HUDEP-2 (cell line): ENCODE data around the gene NTS.
A peak's percentile ranks its signal among the peaks of the same experiment; 100 is the strongest.

ENCODE experiments used
- DNase-seq, 76 experiments: peaks; one replicate each; lab custom pipeline; 2025; ENCODE audit not compliant: unreplicated experiment in 76 of 76; lab: John Stamatoyannopoulos, UW

The NTS gene, protein sequence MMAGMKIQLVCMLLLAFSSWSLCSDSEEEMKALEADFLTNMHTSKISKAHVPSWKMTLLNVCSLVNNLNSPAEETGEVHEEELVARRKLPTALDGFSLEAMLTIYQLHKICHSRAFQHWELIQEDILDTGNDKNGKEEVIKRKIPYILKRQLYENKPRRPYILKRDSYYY

DNA sequence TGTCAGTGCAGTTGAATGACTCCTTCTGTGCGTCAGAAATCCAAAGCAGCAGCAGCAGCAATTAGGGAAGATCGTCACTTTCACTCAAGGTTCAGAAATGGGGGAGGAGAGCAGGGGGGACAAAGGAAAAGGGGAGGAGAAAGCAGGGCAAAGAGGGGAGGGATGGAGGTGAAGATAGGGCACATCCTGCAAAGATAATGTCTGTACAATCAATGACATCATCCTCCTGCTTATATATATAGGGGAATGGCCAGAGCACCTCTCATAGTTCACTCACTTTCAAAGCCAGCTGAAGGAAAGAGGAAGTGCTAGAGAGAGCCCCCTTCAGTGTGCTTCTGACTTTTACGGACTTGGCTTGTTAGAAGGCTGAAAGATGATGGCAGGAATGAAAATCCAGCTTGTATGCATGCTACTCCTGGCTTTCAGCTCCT is at the start of gene NTS:
Gene NTS, plus strand, starts transcription at position 265 of the 431 bp plus-strand sequence. Its CDS starts 109 bp downstream, at position 374.
- DNase-seq: peak in 1 of 76 experiments; percentile 4

DNA sequence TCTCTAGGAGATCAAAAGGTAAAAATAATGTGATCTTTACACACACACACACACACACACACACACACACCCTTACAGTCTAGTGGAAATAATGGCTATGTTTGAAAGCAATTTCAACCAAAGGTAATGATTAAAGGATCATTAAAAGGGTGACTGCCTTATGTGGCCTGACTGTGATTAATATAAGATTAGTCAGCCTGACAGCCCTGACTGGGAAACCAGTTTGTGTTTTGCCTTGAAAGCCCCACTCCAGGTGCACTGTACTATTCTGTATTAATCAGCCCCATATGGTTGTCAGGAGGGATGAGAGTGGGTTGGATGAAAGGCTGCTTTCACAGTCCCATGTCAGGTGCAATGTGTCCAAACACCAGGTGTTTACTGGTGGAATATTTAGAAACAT is 48.3 kb upstream of the NTS start:
- no peak for DNase-seq

DNA sequence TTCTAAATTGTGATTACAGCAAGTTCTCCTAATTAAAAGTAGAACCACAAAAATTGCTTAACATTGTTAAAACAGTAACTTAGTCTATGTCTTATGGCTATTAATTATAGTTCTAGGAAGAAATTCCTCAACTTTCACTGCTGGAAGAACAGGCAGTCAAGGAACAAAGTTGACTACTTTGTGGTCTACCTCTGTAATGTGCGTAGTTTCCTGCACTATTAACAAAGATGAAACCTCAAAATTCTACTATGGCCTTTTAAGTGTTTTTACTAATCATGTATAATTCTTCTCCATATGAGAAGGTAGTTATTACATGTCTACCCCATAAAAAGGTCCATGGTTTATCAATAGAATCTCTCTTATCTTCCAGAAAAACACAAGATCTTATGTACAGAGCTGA is 45.5 kb upstream of the NTS start:
- DNase-seq: no peak

DNA sequence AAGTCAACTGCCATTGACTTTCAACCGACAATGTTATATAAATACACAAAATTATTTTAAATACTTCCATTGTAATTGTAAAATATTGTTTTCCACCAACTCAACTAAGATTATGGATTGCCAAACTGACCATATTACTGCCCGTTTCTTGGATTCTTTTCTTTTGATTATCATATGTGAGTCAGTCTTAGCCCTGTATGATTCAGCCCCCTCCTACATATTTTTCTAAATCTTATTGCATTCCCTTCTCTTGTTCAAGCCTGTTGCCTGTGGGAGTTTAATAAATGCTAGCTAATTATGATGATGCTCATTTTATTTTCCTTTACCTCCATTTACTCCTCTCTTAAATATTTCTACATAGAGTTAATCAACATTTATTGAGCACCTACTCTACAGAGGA is 44.7 kb upstream of the NTS start:
- no peak for DNase-seq

DNA sequence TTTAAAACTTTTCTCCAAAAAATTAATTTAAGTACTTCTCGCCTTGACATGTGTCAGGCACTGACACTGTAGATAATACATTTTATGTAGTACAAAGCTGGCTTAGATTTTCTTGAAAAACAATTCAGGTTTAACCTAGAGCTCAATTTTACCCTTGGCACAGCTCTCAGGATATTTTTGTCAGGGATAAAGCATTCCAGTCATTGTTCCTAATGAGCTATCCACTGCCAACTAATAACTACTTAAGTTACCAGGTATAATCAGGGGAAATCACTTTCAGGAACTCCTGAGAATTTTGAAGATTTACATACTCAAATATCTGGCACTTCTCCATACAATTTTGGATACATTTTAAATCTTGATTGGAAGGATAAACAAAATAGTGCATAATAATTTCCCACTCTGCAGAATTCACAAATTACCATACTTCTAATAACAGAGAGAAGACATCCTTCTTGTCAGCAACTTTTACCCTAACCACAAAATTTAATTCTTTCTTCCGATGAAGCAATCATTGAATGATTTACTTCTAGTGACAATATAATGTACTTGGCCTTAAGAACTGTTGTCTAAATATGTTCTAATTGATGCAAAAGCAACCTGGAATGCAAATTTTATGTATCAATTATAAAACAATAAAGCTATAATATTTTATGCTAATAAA is 42.6 kb upstream of the NTS start:
- DNase-seq: no peak

DNA sequence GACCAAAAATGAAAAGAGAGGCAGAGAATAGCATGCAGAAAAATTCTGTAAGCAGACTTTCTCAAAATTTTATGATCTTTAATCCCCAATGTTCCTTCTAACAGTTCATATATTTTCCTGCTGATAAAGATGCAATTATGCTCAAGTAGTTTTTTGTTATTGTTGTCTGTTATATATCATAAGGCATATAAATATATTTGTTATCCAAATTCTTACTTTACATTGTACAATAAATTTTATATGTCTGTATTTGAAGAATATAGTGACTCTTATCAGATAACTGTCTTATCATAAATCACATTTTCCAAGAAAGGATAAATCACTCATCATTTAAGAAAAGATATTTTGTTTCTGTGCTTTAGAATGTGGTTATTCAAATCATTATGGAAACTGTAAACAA is 40.5 kb upstream of the NTS start:
- no peak for DNase-seq

DNA sequence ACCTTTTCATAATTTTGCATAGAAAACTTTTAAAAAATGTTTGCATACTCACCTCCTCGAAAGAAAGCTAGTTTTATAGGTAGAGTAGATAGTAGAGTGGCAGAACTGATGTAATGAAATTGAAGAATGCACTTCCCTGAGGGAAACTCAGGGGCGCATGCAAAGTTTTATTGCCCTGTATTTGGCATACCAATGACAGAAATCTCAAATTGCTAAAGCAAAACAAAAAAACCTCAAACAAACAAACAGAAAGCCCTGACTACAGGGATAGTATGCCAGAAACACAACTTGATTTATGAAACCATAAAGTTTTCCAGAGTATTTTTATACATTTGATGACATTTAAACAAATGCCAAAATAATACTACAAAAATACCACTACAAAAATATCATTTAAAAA is 39.7 kb upstream of the NTS start:
- no peak for DNase-seq

DNA sequence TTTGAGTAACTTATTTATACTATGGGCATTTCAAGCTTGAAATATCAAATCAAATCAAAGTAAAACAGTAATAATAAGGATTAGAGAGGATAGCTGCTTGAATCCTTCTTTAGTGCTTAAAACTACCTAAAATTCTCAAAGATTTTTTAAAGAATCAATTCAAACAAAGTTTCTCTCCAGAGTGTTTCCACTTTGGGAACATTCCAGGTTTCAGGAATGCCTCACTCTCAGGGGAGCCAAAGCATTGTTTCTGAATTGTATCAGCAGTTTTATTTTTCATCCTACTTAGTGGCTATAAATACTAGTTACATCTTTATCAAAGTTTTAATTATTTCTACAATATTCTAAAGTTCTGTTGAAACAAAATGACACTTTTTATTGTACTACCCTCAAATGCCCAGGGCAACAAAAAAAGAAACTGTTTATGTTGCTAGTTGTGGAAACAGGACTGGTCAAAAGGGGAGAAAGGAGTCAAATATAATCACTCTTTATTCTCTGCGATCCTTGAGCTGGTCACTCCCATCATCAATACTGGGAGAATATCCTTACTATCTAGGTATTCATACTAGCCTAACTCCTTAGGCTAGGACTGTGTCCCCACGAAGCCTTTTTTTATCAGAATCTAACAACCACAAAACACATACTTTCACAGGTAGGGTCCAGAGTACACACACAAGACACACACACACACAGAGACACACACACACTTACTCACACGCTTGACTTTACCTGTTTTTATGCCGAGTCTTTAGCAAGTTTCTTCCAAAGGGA is 38.5 kb upstream of the NTS start:
- no peak for DNase-seq

DNA sequence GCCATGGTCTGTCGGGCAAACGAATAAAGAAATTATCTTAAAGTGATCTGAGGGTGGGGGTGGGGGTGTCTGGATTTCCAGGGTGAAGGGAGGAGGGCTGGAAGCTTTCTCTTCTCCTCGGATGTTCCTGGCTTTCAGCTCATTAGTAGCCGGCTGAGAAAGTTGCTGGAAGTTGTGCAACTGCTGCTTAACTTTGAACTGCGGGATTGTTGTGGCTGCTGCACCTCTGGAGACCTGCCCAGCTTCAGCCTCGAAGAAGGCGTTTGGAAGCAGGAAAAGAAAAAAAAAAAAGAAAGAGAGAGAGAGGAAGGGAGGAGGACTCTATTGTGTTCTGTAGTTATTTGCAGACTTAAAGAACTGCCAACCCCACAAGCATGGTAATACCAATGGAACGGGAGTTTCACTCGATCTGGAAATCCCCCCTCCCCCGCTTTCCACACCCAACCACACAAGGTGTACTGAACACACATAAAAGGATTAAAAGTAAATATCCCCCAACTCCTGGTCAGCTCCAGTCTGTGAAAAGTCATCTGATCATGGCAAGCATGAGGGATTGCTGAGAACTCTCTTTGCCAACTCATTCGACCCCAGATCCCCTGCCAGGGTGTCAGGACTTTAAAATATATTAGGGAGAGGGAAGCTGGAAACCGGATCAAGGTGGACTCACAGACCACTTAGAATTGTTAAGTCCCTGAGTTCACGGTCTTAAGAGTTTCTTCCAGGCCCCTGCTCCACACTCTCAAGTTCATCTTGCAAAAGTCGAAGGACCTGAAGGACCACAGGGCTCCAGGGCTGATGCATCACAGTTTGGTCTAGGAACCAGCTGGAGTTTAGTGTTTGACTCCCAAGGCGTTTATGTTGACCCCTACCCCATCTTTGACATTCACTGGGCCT is 37.7 kb upstream of the NTS start, which contains the start of gene RASSF9:
Gene RASSF9, minus strand, starts transcription at position 213 of the 894 bp plus-strand sequence. Its CDS starts 208 bp downstream, at position 5.
- DNase-seq: no peak

DNA sequence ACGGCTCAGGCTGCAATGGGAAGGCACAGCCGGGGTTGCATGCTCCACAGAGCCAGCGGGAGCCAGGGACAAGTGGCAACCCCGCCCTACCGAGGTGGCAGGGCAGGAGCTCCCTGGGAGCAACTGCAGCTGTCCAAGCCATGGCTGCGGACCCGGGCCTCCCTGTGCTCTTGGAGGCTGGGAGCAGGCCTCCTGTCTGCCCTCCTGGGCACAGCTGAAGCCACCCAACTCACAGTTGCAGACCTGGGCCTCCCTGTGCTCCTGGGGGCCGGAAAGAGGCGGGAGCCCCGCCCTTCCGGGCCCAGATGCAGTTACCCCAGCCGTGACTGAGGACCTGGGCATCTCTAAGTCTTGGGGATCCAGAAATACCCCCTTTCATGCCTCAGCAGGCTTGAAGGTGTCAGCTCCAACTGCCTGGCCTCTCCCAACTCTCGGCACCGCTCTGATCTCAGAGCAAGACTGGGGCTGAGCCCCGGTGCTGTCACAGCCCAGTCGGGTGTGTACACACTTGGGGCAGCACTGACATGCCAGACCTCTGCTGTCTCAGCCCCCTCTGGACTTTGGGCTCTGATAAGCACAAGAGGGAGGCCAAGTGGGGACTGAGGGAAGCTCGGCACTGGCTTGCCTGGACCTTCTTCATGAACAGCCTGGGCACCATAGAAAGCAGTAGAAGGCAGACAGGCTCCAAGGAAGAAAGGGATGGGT is 30.3 kb upstream of the NTS start:
- no peak for DNase-seq

DNA sequence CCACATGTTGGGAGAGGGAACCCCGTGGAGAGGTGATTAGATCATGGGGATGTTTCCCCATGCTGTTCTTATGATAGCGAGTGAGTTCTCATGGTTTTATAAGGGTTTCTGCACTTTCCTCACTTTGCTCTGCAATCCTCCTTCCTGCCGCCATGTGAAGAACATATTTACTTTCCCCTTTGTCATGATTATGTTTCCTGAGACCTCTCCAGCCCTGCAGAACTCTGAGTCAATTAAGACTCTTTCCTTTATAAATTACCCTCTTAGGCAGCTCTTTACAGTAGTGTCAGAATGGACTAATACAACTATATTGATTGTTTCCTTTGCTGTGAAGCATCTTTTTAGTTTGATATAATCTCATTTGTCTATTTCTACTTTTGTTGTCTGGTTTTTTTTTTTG is 24.8 kb upstream of the NTS start:
- DNase-seq: no peak

DNA sequence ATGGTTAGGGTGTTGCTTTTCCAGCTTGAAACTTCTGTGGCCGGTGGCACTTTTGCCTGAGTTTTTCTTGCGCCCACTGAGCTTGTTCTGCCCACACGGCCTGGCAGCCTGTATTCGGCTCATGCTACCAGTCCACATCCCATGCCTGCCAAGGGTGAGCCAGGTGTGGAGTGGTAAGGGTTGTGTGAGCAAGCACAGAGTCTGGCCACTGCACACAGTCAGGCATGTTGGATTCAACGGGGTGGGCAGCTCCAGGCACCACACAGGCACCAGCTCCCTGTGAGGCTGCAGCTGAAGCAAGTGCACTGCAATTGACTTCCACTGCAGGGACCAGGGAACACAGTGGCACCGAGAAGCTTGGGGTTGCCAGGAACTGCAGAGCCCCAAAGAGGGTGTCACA is 18.8 kb upstream of the NTS start:
- no peak for DNase-seq

DNA sequence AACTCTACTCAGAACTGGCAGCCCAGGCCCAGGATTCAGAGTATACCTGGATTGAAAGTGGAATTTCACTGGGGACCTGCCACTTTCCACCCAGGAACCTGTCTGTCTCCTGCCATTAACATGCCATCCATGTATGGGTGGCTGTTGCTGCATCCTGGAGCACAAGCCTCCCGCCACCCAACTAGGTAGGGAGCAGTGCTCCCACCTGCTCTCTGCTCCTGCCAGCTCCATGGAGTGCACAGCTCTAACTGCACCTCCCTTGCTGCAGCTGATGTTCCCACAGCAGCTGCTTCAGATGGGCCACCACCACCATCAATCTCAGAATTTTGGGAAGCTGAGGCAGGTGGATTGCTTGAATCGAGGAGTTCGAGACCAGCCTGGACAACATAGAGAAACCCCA is 17.1 kb upstream of the NTS start:
- DNase-seq: no peak

DNA sequence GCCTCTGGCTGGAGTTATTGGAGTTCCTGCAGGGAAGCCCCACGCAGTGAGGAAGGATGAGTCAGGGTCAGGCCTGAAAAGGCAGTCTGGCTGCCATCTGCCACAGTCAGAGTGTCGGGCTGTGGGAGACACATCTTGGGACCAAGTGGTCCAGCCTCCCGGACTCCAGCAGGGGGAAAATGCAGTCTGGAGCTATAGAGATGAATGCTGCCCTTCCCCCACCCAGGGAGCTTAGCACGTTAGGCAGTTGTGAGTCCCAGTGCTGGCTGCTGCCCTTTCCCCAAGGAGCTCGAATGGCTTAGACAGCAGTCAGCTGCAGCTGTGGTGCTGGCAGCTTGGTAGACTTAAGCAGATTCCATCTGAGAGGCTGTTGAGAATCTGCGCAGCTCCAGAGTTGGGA is 8.2 kb upstream of the NTS start:
- no peak for DNase-seq

DNA sequence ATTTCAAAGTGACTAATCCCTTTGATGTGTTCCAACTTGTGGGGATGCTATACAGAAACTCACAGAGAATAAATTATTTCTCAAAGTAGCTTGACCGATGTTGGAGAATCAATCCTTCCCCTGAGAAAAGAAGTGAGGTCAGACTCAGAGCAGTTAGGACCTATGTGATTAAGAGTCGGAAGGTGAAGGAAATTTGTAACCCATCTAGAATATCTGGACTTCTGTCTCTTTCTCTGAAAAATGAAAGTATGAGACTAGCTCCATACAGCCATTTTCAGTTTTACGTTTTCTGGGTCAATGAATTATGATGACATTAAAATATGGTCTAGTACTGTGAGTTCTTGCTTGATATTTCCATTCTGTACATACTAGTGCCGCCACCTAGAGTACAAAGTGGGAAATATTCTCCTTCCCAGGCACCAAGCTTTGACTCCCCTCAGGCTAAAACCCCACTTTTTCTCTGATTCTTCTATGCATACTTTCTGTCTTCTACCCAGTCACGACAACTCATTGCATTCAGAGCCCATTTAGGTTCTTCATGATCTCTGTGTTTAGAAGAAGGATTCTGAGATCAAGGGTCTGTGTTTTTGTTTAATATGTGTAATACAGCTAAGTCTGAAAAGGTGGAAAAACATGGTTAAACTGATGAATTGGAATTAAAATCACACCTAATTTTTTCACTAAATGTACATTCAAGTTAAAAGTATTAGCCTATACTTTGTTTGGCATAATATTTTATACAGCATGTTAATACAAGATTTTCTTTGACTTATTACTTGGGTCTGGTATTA is 6.9 kb upstream of the NTS start:
- peak in 21 of 76 experiments; percentile 1 to 49 (median 13) for DNase-seq

DNA sequence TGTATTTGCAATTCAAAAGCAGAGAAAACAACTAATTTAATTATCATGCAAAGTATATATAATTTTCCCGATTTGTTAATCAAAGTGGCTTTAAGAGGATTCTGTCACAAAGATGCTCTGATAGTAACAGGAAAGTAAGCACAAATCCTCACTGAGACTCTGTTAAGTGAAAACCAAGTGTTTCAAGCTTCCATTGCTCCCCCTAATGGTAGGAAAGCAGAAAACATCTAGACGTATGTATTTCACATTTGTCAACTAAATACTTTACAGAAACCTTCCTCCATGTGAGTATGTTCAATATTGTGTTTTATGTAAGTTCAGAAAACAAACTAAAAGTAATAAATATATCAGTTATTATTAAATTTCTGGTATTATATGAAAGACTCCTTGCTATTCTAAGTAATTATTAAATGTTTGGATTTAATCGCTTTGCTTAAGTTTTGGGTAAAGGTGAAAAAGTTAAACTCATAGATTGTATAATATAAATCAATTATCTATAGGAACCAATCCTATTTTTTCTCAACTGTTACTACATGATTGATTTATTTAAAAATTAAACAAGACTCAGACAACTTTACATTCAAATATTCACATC is 1.5 kb upstream of the NTS start:
- peak in 17 of 76 experiments; percentile 1 to 37 (median 19) for DNase-seq

DNA sequence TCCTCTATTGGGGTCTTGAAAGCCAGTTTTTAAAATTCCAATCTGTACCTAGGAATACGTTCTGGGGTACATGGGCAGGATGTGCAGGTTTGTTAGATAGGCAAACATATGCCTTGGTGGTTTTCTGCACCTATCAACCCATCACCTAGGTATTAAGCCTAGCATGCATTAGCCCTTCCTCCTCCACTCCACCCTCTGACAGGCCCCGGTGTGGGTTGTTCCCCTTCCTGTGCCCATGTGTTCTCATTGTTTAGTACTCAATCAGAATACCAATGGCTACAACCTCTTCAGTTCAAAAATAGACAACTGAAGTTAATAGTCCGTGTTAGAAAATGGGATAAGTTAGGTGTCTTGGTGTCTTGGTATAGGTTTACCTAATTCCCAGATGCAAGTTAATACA is 3.4 kb downstream of the NTS start:
- no peak for DNase-seq

DNA sequence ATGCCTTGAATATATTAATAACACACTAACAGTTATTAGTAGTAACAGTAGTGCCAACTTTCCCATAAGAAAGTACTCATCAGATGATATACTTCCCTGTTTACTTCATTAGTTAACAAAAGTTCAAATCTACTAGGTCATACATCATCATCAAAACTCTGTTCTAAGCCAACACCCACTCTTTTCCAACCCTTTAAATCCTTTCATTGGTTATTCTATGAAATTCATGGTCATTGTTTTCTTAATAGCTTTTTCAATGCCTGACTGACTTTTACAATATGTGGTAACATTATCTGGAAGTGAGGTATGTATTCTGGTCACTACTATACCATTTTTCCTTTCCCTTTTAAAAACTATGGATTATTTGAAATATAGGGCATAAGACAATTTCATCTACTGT is 9.7 kb downstream of the NTS start:
- no peak for DNase-seq

DNA sequence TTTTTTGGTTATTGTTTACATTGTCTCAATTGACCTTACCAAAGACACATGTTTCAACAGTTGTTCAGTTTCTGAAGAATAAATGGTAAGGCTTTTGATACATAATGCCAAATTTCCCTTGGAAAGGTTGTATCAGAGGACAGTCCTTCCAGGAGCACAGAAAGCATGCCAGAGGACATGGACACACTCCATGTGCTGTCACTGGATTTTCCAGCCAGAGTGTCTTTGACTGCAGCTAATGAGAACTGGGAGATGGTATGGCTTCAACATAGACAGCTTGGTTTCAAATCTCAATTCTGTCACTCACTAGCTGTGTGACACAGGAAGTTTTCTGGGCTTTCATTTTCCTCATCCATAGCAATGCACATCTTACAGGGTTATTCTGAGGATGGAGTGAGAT is 20.6 kb downstream of the NTS start:
- no peak for DNase-seq
